Neutrophil (primary cell): Measurements from ENCODE around the gene HIVEP3.

Experiments
- H3K27ac ChIP-seq: fragments of 200-600 bp; sonication (generic); 2 replicates; pipeline ENCODE4 v1.5.1; 2016; ENCODE audit warnings: mild to moderate bottlenecking, moderate library complexity
- H3K27me3 ChIP-seq: fragments of 200-600 bp; sonication (generic); 2 replicates; pipeline ENCODE4 v1.6.0; 2016; ENCODE audit warnings: mild to moderate bottlenecking
- H3K36me3 ChIP-seq: fragments of 200-600 bp; sonication (generic); 2 replicates; pipeline ENCODE4 v1.5.1; 2017
- H3K4me1 ChIP-seq, 2 experiments: fragments of 200-600 bp in 1 of 2; sonication (generic) in 1 of 2; 1 replicate in 1 of 2; 2 replicates in 1 of 2; pipeline versions ENCODE4 v1.5.1 to v1.6.1; 2013 to 2016; ENCODE audit warnings: low read depth in 1 of 2, low read length in 1 of 2, mild to moderate bottlenecking in 1 of 2, moderate library complexity in 1 of 2; ENCODE audit not compliant: control insufficient read depth in 1 of 2, insufficient read depth in 1 of 2
- H3K4me3 ChIP-seq, 2 experiments: fragments of 200-600 bp in 1 of 2; sonication (generic) in 1 of 2; 1 replicate in 1 of 2; 2 replicates in 1 of 2; pipeline ENCODE4 v1.5.1; 2013 to 2016; ENCODE audit warnings: low read depth in 1 of 2, low read length in 1 of 2, mild to moderate bottlenecking in 1 of 2, moderate library complexity in 1 of 2
- H3K9me3 ChIP-seq: fragments of 200-600 bp; sonication (generic); 2 replicates; pipeline ENCODE4 v1.5.1; 2016
- TF ChIP-seq, protein P1 (sequence below): fragments of 200-600 bp; sonication (generic); IDR thresholded peaks from 2 replicates; pipeline ENCODE4 v1.5.1; 2016; ENCODE audit warnings: antibody characterized with exemption

Gene HIVEP3

DNA sequence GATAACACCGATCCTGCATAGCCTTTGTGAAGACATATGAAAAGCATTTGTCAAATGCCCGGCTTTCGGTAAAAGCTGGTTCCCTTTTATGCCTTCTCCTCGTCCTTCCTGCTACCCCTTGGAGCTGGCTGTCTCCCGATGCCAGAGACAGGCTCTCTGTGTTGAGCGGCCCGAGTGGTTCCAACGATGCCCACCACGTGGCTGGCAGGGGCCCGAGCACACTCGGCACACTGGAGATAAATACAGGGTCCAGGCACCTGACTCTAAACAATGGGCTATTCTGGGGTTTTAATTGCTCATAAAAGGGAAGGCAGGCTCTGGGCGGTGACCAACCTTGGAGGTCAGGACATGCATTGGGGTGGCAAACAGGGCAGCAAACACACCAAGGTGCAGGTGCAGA lies 207.1 kb downstream of the HIVEP3 start:
- Histone ChIP-seq H3K27ac (no peak overlapping the region), H3K4me1 (peaks cover 45 to 49% of the 10 kb centered on the region in 2 experiments), H3K9me3 (no peaks in the 10 kb centered on the region), H3K4me3 (no peak overlapping the region), H3K36me3 (no peaks in the 10 kb centered on the region), H3K27me3 (no peaks in the 10 kb centered on the region)
- TF ChIP-seq, protein P1, sequence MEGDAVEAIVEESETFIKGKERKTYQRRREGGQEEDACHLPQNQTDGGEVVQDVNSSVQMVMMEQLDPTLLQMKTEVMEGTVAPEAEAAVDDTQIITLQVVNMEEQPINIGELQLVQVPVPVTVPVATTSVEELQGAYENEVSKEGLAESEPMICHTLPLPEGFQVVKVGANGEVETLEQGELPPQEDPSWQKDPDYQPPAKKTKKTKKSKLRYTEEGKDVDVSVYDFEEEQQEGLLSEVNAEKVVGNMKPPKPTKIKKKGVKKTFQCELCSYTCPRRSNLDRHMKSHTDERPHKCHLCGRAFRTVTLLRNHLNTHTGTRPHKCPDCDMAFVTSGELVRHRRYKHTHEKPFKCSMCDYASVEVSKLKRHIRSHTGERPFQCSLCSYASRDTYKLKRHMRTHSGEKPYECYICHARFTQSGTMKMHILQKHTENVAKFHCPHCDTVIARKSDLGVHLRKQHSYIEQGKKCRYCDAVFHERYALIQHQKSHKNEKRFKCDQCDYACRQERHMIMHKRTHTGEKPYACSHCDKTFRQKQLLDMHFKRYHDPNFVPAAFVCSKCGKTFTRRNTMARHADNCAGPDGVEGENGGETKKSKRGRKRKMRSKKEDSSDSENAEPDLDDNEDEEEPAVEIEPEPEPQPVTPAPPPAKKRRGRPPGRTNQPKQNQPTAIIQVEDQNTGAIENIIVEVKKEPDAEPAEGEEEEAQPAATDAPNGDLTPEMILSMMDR, result no peak

DNA sequence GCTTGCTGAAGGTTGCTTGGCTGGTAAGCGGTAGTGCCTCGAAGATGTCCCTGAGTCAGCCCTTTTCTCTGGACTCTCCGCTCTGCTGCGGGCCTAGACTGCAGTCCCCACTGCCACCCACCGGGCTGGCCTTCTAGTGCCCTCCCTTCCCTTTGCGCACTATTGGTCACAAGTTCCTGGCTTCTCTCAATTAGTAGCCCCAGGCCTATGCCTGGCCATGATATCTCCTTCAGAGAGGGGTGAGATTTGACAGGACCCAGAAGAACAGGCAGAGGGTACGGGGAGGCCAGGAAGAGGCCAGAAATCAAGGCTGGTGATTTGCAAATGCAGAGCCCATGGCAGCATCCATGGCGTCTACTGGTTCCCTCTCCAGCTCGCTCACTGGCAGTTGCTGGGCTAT lies 207.7 kb downstream of the HIVEP3 start:
- H3K27me3 ChIP-seq, result no peaks in the 10 kb centered on the region
- H3K9me3 ChIP-seq, result no peaks in the 10 kb centered on the region
- TF ChIP-seq, protein P1, result no peak
- H3K36me3 ChIP-seq, result no peaks in the 10 kb centered on the region
- H3K4me3 ChIP-seq, result no peak overlapping the region
- H3K27ac ChIP-seq, result no peak overlapping the region
- peaks cover 39 to 43% of the 10 kb centered on the region in 2 experiments for H3K4me1 ChIP-seq

DNA sequence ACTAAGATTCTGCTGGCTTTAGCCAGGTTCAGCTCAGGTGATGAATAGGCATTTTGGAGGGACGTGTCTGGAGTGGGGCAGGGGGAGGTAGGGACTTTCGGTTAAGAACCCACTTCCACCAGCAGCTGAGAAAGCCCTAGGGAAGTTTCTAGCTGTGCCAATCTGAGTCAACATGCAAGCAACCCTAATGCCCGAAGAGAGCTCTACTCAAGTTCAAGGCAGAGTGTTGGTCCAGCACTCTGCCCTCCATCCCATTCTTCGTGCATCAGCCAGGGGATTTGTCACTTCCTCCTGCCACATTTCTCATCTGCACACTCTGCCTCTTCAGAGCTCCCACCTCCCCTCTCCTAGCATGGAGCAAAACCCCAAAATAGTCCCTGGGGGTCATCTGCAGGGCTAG lies 208.8 kb downstream of the HIVEP3 start:
- Histone ChIP-seq H3K36me3 (no peaks in the 10 kb centered on the region), H3K27ac (peak overlapping the region; percentile 73), H3K27me3 (no peaks in the 10 kb centered on the region), H3K4me3 (peak overlapping the region in 1 of 2 experiments; percentile 8), H3K4me1 (peaks cover 28 to 32% of the 10 kb centered on the region in 2 experiments), H3K9me3 (no peaks in the 10 kb centered on the region)
- TF ChIP-seq, protein P1, result no peak

DNA sequence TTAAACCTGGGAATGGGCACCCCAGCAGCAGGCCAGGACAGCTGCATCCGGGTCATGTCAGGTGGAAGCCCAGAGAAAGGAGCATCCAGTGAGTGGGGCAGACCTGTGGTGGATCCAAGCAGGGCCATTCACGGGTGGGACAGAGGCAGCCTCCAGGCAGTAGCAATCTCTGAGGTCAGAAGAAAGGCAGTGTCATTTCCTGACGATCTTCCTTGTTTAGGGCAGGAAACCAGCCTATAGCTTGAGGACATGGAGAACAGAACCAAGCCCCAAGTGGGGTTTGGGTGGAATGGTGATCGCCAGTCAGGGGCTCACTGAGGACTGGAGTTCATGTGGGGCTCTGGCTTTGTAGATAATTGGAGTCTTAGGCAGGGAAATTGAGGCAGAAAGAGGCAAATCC lies 209.4 kb downstream of the HIVEP3 start:
- peaks cover 23 to 27% of the 10 kb centered on the region in 2 experiments for H3K4me1 ChIP-seq
- no peaks in the 10 kb centered on the region for H3K36me3 ChIP-seq
- TF ChIP-seq, protein P1, result no peak
- H3K27me3 ChIP-seq, result no peaks in the 10 kb centered on the region
- H3K9me3 ChIP-seq, result no peaks in the 10 kb centered on the region
- peak overlapping the region; percentile 73 for H3K27ac ChIP-seq
- peak overlapping the region in 1 of 2 experiments; percentile 8 for H3K4me3 ChIP-seq

DNA sequence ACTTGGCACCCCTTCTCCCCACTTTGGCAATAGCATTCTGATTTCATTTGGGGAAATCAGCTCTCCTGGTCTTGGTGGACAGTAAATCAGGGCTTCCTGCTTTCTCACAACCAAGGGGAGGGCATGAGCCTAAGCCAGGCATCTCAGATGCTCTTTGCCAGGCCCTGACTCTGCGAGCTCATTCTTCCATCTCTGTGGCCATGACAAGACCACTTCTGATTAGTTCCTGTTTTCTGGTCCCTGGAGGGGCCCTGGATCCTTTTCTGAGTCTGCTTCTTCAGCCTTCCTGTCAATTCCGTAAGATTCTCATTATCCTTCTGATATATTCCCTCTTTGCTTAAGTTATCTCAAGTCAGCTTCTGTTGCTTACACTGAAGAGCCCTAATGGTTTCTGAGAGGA lies 210.4 kb downstream of the HIVEP3 start:
- TF ChIP-seq, protein P1, result no peak
- peak overlapping the region; percentile 73 for H3K27ac ChIP-seq
- H3K4me1 ChIP-seq, result peaks cover 23 to 24% of the 10 kb centered on the region in 2 experiments
- no peaks in the 10 kb centered on the region for H3K27me3 ChIP-seq
- H3K9me3 ChIP-seq, result no peaks in the 10 kb centered on the region
- H3K4me3 ChIP-seq, result no peak overlapping the region
- no peaks in the 10 kb centered on the region for H3K36me3 ChIP-seq

DNA sequence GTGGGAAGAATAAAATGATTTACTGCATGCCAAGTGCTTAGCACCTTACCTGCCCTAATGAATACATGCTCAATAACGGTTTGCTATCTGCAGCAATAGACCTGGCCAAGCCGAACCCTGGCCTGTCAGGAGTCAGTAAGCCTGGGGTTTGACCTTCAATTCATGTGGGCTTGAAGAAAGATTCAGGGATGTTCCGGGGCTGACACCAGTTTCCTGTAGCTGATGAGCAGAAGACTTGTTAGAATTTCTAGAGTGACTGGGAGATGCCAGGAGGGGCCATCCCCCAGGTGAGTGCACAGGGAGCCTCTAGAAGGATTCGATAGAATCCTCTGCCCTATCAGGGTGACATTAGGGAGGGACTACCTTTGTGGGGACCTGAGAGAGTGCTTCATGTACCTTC lies 210.9 kb downstream of the HIVEP3 start:
- peaks cover 25 to 26% of the 10 kb centered on the region in 2 experiments for H3K4me1 ChIP-seq
- H3K27ac ChIP-seq, result no peak overlapping the region
- no peaks in the 10 kb centered on the region for H3K27me3 ChIP-seq
- no peaks in the 10 kb centered on the region for H3K9me3 ChIP-seq
- no peaks in the 10 kb centered on the region for H3K36me3 ChIP-seq
- H3K4me3 ChIP-seq, result no peak overlapping the region
- TF ChIP-seq, protein P1, result no peak
